ENCODE data around the gene GPSM1.

The GPSM1 gene

GRCh38 chr9:136312009-136312375 is 15.3 kb upstream of the GPSM1 start:
- Histone ChIP-seq H3K27me3 (replicated peaks) (no peaks in the 10 kb centered on the region), H3K4me3 (ENCODE audit: low read depth, low read length) (no peak overlapping the region), H3K27ac (no peak overlapping the region), H3K36me3 (replicated peaks) (no peaks in the 10 kb centered on the region)
- in situ Hi-C loops (cut with HindIII; ENCODE audit: low pct_ligation_motif_present, low sequenced_read_pairs): no loop called here
- DNase-seq: no peak
- TF ChIP-seq CTCF (IDR thresholded peaks at IDR 0.05; ENCODE audit: low read depth, low read length, missing control alignments): no peak

GRCh38 chr9:136312436-136312835 is 14.9 kb upstream of the GPSM1 start:
- TF ChIP-seq CTCF (IDR thresholded peaks at IDR 0.05; ENCODE audit: low read depth, low read length, missing control alignments): peak; percentile 81
- Histone ChIP-seq H3K36me3 (replicated peaks) (no peaks in the 10 kb centered on the region), H3K27me3 (replicated peaks) (no peaks in the 10 kb centered on the region), H3K4me3 (ENCODE audit: low read depth, low read length) (no peak overlapping the region), H3K27ac (no peak overlapping the region)
- in situ Hi-C loops (cut with HindIII; ENCODE audit: low pct_ligation_motif_present, low sequenced_read_pairs): no loop called here
- no peak for DNase-seq

- Histone ChIP-seq H3K27ac (no peak overlapping the region), H3K36me3 (replicated peaks) (no peaks in the 10 kb centered on the region), H3K27me3 (replicated peaks) (no peaks in the 10 kb centered on the region), H3K4me3 (ENCODE audit: low read depth, low read length) (no peak overlapping the region)
- DNase-seq: no peak
- in situ Hi-C loops (cut with HindIII; ENCODE audit: low pct_ligation_motif_present, low sequenced_read_pairs): no loop called here
- TF ChIP-seq CTCF (IDR thresholded peaks at IDR 0.05; ENCODE audit: low read depth, low read length, missing control alignments): no peak
Measured at GRCh38 chr9:136313111-136314055, 14.0 kb upstream of the GPSM1 start.

DNA sequence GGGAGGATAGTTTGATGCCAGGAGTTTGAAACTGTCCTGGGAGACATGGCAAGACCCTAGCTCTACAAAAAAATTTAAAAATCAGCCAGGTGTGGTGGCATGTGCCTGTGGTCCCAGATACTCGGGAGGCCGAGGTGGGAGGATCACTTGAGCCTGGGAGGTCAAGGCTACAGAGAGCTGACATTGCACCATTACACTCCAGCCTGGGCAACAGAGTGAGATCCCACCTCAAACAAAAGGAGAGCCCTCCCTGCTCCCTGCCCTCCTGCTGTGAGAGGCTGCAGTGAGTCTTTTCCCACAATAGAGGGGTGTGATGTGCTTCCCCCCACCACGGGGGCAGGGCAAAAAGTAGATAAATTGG is 13.3 kb upstream of the GPSM1 start:
- no peak for DNase-seq
- no peaks in the 10 kb centered on the region for H3K36me3 ChIP-seq (replicated peaks)
- H3K27ac ChIP-seq: no peak overlapping the region
- TF ChIP-seq CTCF (IDR thresholded peaks at IDR 0.05; ENCODE audit: low read depth, low read length, missing control alignments): no peak
- H3K4me3 ChIP-seq (ENCODE audit: low read depth, low read length): no peak overlapping the region
- in situ Hi-C loops (cut with HindIII; ENCODE audit: low pct_ligation_motif_present, low sequenced_read_pairs): no loop called here
- H3K27me3 ChIP-seq (replicated peaks): no peaks in the 10 kb centered on the region

DNA sequence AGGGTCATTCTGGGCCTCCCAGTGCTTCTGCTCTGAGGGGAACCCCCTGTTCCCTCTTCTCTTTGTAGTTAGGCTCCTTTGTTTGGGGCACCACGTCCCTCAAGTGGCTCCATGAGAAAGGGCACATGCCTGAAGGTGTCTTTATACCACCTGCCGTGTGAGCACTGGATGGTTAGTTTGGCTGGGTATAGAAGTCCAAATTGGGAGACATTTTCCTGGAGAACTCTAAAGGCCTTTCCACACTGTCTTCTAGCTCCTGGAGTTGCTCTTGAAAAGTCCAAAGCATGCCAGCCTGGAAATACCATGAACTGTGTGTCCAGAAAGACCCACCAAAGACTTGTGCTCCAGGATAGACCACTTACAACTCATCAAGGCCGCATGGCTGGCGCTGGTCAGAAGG is 12.4 kb upstream of the GPSM1 start:
- H3K36me3 ChIP-seq (replicated peaks): no peaks in the 10 kb centered on the region
- DNase-seq: no peak
- H3K27me3 ChIP-seq (replicated peaks): no peaks in the 10 kb centered on the region
- in situ Hi-C loops (cut with HindIII; ENCODE audit: low pct_ligation_motif_present, low sequenced_read_pairs): no loop called here
- H3K4me3 ChIP-seq (ENCODE audit: low read depth, low read length): no peak overlapping the region
- no peak overlapping the region for H3K27ac ChIP-seq
- no peak for TF ChIP-seq CTCF (IDR thresholded peaks at IDR 0.05; ENCODE audit: low read depth, low read length, missing control alignments)
